ENCODE data around the gene MYO5B. TPM values are rescaled to one million over a fixed set of nuclear protein-coding genes. Genes with fewer than 3 reads are reported as not detected.
"Not testable (repeated sequence)": the region's sequence is repeated elsewhere in the genome, so short reads cannot be mapped to it uniquely, and the experiment has no call there.

The MYO5B gene
- total RNA-seq, 2 donors from 2014 or later, result 106 to 132 TPM

DNA sequence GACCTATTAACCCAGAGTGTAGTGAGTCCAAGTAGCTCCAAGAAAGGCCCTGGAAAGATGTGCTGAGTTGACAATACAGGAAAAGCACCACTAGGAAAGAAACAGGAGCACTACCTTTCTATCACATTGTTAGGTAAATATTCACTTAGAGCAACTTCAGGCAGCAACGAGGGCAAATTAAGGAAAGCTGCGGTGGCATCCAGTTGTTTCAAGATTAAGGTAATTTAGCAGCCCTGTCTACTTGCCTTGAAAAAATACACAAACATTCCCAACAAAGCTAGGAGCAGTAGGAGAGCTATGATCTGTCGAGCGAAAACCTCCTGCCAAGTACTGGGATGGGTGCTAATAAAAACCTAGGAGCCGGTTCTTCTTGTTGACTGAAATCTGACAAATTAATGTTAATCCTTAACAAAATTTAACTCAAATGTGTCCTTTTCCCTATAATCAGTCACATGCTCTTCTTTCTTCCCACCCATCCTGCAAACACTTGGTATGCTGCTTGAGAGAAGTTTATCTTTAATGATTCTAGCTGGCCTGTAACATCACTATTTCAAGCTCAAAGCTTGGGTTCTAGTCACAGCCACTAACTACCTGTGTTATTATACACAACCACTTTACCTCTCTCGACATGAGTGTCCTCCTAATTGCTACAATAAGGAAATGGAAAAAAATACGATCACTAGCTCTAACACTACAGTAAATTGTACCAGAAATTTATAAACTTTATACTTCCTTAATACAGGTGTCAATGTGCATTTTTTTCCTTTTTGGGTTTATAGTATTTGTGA, 383.6 kb downstream of the MYO5B start:
- Histone ChIP-seq H3K36me3 (no peaks in the 10 kb centered on the region), H3K9ac (ENCODE audit: low read depth in 2 of 2, low read length in 2 of 2) (peak overlapping the region in 1 of 2 donors; percentile 53), H3K27me3 (no peaks in the 10 kb centered on the region), H3K27ac (peak overlapping the region; percentile 99), H3K4me3 (no peak overlapping the region), H3K4me1 (no peaks in the 10 kb centered on the region), H3K9me3 (no peaks in the 10 kb centered on the region)
- DNase-seq, result no peak
- intact Hi-C loops (cut with DNase I), result no loop called here
- TF ChIP-seq, protein P1, sequence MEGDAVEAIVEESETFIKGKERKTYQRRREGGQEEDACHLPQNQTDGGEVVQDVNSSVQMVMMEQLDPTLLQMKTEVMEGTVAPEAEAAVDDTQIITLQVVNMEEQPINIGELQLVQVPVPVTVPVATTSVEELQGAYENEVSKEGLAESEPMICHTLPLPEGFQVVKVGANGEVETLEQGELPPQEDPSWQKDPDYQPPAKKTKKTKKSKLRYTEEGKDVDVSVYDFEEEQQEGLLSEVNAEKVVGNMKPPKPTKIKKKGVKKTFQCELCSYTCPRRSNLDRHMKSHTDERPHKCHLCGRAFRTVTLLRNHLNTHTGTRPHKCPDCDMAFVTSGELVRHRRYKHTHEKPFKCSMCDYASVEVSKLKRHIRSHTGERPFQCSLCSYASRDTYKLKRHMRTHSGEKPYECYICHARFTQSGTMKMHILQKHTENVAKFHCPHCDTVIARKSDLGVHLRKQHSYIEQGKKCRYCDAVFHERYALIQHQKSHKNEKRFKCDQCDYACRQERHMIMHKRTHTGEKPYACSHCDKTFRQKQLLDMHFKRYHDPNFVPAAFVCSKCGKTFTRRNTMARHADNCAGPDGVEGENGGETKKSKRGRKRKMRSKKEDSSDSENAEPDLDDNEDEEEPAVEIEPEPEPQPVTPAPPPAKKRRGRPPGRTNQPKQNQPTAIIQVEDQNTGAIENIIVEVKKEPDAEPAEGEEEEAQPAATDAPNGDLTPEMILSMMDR (IDR thresholded peaks at IDR 0.05), result no peak

DNA sequence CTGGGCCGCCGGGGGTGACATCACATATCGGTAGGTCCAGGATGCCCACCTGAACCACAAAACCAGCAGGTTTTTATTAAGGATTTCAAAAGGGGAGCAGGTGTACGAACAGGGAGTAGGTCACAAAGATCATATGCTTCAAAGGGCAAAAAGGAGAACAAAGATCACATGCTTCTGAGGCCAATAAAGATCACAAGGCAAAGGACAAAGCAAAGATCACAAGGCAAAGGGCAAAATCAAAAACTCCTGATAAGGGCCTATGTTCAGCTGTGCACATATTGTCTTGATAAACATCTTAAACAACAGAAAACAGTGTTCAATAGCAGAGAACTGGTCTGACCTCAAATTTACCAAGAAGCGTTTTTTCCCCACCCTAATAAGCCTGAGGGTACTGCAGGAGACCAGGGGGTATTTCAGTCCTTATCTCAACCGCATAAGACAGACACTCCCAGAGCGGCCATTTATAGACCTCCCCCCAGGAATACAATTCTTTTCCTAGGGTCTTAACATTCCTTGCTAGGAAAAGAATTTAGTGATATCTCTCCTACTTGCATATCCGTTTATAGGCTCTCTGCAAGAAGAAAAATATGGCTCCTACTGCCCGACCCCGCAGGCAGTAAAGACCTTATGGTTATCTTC, 386.3 kb downstream of the MYO5B start:
- DNase-seq; H3K4me1 ChIP-seq; intact Hi-C loops (cut with DNase I); H3K36me3 ChIP-seq; H3K9me3 ChIP-seq; H3K27me3 ChIP-seq; H3K9ac ChIP-seq (ENCODE audit: low read depth in 2 of 2, low read length in 2 of 2); H3K4me3 ChIP-seq; H3K27ac ChIP-seq: not testable (repeated sequence)

DNA sequence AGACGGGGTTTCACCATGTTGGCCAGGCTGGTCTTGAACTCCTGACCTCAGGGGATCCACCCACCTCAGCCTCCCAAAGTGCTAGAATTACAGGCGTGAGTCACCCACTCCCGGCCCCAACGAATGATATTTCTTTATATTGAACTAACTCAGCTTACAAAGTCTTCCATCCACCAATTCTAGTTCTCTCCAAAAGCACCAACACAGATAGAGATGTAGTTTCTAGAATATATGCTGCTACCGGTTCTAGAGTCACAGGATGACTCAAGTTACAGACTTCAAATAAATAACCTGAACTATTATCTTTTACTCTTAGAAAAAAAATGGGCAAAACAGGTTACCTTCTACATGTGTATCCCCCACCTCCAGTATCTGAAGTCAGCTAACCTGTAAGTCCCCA, 390.9 kb downstream of the MYO5B start:
- TF ChIP-seq, protein P1 (IDR thresholded peaks at IDR 0.05), result no peak
- Histone ChIP-seq H3K9ac (ENCODE audit: low read depth in 2 of 2, low read length in 2 of 2) (no peak overlapping the region), H3K4me1 (no peaks in the 10 kb centered on the region), H3K9me3 (no peaks in the 10 kb centered on the region), H3K27ac (no peak overlapping the region), H3K27me3 (no peaks in the 10 kb centered on the region), H3K36me3 (no peaks in the 10 kb centered on the region), H3K4me3 (no peak overlapping the region)
- intact Hi-C loops (cut with DNase I), result no loop called here
- no peak for DNase-seq

DNA sequence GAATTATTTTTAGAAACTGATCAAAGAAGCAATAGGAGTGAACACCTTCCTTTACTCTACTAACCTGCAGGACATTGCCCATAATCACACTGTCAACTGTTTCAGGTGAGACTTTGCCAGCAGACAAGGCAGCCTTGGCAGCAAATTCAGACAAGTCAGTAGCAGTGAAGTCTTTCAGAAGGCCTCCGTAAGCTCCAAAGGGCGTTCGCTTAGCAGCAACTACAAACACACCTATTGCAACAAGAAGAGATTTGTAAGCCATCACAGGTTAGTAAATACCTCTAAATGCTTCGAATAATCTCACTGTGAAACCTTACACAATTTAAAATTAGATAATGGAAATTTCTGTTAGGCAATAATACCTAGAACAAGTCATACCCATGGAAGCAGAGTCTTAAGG, 392.3 kb downstream of the MYO5B start:
- TF ChIP-seq, protein P1 (IDR thresholded peaks at IDR 0.05), result no peak
- Histone ChIP-seq H3K27ac (no peak overlapping the region), H3K4me3 (no peak overlapping the region), H3K36me3 (no peaks in the 10 kb centered on the region), H3K9me3 (no peaks in the 10 kb centered on the region), H3K4me1 (no peaks in the 10 kb centered on the region), H3K9ac (ENCODE audit: low read depth in 2 of 2, low read length in 2 of 2) (no peak overlapping the region), H3K27me3 (no peaks in the 10 kb centered on the region)
- intact Hi-C loops (cut with DNase I), result no loop called here
- no peak for DNase-seq

DNA sequence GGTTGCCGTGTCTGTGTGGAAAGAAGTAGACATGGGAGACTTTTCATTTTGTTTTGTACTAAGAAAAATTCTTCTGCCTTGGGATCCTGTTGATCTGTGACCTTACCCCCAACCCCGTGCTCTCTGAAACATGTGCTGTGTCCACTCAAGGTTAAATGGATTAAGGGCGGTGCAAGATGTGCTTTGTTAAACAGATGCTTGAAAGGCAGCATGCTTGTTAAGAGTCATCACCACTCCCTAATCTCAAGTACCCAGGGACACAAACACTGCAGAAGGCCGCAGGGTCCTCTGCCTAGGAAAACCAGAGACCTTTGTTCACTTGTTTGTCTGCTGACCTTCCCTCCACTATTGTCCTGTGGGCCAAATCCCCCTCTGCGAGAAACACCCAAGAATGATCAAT, 394.5 kb downstream of the MYO5B start:
- H3K27me3 ChIP-seq; H3K36me3 ChIP-seq; DNase-seq; H3K27ac ChIP-seq; H3K4me3 ChIP-seq; intact Hi-C loops (cut with DNase I); H3K4me1 ChIP-seq; H3K9ac ChIP-seq (ENCODE audit: low read depth in 2 of 2, low read length in 2 of 2); H3K9me3 ChIP-seq: not testable (repeated sequence)

DNA sequence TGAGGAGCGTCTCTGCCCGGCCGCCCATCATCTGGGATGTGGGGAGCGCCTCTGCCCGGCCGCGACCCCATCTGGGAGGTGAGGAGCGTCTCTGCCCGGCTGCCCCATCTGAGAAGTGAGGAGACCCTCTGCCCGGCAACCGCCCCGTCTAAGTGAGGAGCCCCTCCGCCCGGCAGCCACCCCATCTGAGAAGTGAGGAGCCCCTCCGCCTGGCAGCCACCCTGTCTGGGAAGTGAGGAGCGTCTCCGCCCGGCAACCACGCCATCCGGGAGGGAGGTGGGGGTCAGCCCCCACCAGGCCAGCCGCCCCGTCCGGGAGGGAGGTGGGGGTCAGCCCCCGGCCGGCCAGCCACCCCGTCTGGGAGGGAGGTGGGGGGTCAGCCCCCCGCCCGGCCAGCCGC, 395.1 kb downstream of the MYO5B start:
- intact Hi-C loops (cut with DNase I); H3K36me3 ChIP-seq; DNase-seq: not testable (repeated sequence)

DNA sequence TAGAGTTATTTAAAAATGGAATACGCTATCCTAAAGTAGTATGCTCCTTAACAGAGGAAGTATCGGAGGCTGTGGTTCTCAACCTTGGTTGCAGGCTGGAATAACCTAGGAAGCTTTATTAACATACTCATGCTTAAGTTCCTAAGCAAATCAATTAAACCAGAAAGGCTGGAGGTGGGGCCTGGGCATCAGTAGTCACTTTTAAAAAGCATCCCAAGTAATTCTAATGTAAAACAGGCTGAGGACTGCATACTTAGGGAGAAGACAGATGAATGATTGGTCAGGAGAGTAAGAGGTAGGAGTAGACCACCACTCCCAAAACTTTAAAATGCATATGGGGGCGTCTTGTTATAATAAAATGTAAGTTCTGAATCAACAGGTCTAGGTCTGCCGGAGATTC, 396.9 kb downstream of the MYO5B start:
- no peak for DNase-seq
- intact Hi-C loops (cut with DNase I), result no loop called here
- Histone ChIP-seq H3K27me3 (no peaks in the 10 kb centered on the region), H3K9me3 (no peaks in the 10 kb centered on the region), H3K36me3 (no peaks in the 10 kb centered on the region), H3K4me1 (no peaks in the 10 kb centered on the region), H3K27ac (no peak overlapping the region), H3K9ac (ENCODE audit: low read depth in 2 of 2, low read length in 2 of 2) (no peak overlapping the region), H3K4me3 (no peak overlapping the region)
- TF ChIP-seq, protein P1 (IDR thresholded peaks at IDR 0.05), result no peak

More for the DNA sequence above, 395.1 kb downstream of the MYO5B start:
- H3K27me3 ChIP-seq; H3K4me3 ChIP-seq; H3K9me3 ChIP-seq; H3K4me1 ChIP-seq; H3K27ac ChIP-seq; H3K9ac ChIP-seq (ENCODE audit: low read depth in 2 of 2, low read length in 2 of 2): not testable (repeated sequence)

Data from colonic mucosa (tissue), 4 donors.